GM19023 (cell line): ENCODE measurements around the gene BEST2.
A peak's percentile ranks its signal among the peaks of the same experiment; 100 is the strongest.
"Not testable (repeated sequence)": the region's sequence is repeated elsewhere in the genome, so short reads cannot be mapped to it uniquely, and the experiment has no call there.

Experiments used
- ATAC-seq: cut with Tn5 transposase; IDR thresholded peaks from one replicate; pipeline ENCODE4 v1.9.1; 2021; ENCODE audit warnings: mild to moderate bottlenecking, moderate library complexity; ENCODE audit not compliant: unreplicated experiment

Gene BEST2

GRCh38 chr19:12797607-12798006 is 46.0 kb downstream of the BEST2 start:
- not testable (repeated sequence) for ATAC-seq

- ATAC-seq: no peak
These were observed 48.3 kb downstream of the BEST2 start for GRCh38 chr19:12799742-12800465.

GRCh38 chr19:12800466-12800770 is 48.8 kb downstream of the BEST2 start:
- no peak for ATAC-seq

- no peak for ATAC-seq
These were observed 49.4 kb downstream of the BEST2 start for GRCh38 chr19:12800923-12801465.

DNA sequence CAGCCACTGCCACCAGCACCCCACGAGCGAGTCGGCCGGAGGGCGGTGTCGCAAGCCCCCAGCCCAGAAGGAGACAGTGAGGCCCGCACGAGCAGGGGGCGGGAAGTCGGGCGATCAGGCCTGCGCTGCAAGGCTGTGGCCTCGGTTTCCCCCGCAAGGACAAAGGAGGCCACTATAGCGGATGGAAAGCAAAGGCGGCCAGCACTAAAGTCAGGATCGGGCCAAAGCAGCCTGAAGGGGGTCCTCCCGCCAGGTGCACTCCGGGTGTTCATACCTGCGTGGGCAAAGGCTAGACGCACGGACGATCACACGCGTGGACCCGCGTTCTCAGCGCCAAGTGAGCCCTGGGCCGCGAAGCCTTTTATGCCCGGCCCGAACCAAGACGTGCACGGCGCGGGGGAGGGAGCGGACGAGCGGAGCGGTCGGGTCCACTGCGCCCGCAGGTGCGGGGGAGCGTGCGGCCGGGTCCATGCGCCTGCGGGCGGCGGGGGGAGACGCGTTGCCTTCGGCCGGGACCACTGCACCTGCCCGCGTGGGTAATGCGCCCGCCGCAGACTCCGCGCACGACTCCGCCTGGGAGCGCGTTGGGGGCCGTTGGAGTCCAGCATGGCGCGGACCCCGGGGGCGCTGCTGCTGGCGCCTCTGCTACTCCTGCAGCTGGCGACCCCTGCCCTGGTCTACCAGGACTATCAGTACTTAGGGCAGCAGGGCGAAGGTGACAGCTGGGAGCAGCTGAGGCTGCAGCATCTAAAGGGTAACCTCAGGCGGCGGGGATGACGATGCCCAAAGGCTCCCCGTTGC is 50.1 kb downstream of the BEST2 start, which contains the start of the genes PRDX2 and THSD8:
Gene PRDX2 (minus strand): TSS at position 335 of the 801 bp plus-strand sequence. CDS start 539 bp downstream, outside the sequence.
Gene THSD8 (plus strand): TSS at position 604 of the 801 bp plus-strand sequence. CDS start 3 bp downstream, at position 607.
- ATAC-seq: no peak

GRCh38 chr19:12802267-12803106 is 50.9 kb downstream of the BEST2 start:
- ATAC-seq: no peak

DNA sequence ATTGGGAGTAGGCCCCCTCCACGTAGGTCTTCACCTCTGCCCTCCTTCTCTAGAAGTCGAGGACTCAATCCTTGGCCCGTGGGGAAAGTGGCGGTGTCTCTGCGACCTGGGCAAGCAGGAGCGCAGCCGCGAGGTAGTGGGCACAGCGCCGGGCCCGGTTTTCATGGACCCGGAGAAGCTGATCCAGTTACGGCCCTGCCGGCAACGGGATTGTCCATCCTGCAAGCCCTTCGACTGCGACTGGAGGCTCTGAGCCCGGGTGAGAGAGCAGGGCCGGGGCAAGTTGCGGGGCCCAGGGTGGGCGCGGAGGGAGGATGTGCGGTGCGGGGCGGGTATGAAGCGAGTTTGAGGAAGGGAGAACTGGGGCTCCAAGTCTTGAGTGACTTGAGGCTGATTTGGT is 52.5 kb downstream of the BEST2 start:
- ATAC-seq: no peak

- ATAC-seq: peak; percentile 83
These were observed 54.9 kb downstream of the BEST2 start, which contains the start of gene RNASEH2A for GRCh38 chr19:12806242-12807081. Gene RNASEH2A (plus strand): TSS chr19:12806584. CDS start chr19:12806674, 90 bp downstream.
